GM18511 (cell line): ENCODE measurements around the gene ACHE.

Source experiments
- ATAC-seq: cut with Tn5 transposase; IDR thresholded peaks from one replicate; pipeline ENCODE4 v1.9.1; 2021; ENCODE audit warnings: mild to moderate bottlenecking, moderate library complexity; ENCODE audit not compliant: unreplicated experiment

ACHE gene

DNA sequence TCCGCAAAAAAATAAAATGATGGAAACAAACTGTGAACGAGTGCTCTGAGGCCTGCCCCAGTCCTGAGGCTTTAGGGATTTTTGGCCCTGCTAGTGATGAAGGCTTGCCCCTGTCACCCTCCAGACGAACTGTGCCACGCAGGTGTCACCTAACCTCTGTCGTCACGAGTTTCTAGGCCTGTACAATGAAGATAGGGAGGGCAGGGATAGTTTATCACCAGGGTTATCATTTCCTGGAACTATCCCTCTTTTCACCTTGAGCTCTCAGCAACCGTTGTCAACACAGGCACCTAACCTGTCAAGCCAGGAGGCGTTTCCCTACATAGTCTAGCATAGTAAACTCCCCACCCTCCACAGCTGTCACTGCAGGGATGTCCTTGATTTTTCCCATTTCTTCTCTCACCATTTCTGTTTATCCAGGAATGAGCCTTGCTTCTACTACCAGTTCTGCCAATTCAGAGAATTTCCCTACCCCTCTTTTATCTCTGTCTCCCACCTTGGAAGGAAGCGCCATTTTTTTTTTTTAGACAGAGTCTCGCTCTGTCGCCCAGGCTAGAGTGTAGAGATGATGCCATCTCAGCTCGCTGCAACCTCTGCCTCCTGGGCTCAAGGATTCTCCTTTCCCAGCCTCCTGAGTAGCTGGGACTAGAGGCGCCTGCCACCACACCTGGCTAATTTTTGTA is 2.2 kb upstream of the ACHE start:
- ATAC-seq, result no peak

- no peak for ATAC-seq
Measured at GRCh38 chr7:100896732-100897608, 1.3 kb upstream of the ACHE start.

GRCh38 chr7:100895956-100896731 is 456 bp upstream of the ACHE start:
- no peak for ATAC-seq

- ATAC-seq, result no peak
Measured at GRCh38 chr7:100894860-100895700, 608 bp downstream of the ACHE start.

GRCh38 chr7:100893910-100894721 is 1.6 kb downstream of the ACHE start:
- ATAC-seq, result no peak

DNA sequence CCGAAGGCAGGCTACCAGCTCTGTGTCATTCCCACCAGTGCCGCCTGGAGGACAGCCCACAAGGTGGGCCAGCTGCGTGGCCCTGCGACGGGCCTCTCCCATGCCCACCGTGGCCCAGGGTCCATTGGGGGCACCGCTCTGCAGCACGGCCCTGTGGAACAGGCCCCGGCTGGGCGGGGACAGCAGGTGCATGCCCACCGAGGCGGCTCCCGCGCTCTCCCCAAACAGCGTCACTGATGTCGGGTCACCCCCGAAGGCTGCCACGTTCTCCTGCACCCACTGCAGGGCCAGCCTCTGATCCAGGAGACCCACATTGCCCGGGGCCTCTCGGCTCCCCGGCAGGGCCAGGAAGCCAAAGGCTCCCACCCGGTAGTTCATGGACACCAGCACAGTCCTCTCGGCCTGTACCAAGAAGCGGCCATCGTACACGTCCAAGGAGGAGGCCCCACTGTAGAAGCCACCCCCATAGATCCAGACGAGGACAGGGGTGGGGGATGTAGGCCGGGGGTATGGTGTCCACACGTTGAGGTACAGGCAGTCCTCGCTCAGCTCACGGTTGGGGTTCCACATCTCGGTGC is 2.3 kb downstream of the ACHE start:
- no peak for ATAC-seq

DNA sequence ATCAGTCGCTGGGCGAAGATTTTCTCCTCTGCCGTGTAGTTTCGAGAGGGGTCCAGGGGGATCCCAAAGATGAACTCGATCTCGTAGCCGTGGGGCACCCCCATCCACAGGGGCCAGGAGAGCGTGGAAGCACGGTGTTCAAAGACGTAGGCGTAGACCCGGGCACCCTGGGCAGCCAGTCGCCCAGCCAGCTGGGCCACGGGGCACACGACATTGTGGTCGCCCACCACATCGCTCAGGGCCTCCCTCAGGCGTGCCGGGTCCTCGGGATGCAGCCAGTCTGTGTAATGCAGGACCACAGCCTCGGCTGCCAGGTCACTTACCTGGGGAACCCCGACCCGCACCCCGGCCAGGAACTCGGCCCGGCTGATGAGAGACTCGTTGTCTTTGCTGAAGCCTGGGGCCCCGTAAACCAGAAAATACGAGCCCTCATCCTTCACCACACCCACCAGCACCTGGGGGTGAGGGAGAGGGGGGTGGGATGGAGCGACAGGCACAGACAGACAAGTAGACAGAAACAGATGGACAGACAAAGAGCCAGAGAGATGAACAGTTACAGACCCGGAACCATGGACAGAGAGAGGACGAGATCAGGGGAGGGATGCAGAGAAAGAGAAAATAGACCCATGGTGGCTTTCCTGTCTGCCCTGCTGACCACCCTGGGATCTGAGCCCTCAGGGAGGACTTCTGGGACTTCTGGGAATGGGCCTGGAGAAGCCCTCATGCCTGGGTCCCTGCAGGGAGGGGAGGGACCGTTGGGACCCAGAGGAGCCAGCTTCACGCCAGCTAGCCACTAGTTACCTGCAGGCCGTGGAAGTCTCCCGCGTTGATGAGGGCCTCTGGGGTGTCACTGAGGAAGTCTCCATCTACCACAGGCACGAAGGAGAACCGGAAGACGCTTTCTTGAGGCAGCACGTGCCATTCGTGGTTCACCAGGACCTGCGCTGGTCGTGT is 3.0 kb downstream of the ACHE start:
- no peak for ATAC-seq

GRCh38 chr7:100891568-100892247 is 4.0 kb downstream of the ACHE start:
- no peak for ATAC-seq

DNA sequence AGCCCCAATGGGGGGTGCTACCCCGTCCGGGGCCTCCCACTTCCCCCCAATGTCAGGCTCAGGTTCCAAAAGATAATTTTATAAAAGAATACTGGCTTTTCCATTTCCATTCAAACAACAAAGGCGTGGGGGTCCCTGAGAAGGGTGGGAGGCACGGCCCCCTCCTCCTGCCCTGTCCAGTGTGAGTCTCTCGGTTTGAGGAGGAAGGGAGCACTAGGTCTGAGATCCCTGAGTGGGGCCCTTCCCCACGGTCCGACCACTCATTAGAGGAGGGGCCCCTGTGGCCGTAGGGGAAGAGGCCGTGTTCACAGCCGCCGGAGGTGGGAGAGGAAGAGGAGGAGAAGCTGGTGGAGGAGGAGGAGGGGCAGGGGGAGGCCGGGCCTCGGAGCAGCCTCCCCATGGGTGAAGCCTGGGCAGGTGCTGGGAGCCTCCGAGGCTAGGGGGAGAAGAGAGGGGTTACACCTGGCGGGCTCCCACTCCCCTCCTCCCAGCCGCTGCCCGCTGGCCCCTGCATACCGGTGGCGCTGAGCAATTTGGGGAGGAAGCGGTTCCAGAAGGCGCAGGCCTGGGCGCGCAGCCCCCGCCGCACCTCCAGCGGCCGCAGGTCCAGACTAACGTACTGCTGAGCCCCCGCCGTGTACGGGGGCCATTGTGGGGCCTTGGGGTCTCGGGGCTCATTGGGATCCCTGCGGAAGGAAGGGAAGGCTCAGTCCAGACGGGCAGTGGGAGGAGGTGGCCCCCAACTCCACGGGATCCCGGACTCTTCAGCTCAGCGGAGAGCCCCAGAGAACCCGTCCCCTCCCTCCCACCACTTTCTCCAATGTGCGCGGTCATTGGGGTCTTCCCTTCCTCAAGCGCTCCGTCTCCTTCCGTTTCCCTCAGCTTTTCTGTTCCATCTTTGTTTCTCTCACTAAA is 4.8 kb downstream of the ACHE start:
- ATAC-seq, result no peak

GRCh38 chr7:100888988-100889750 is 6.5 kb downstream of the ACHE start, which contains the start of gene UFSP1:
TSS of gene UFSP1 (minus strand) at chr7:100889715. CDS start at chr7:100889271, 444 bp downstream.
- ATAC-seq, result peak; percentile 40

- ATAC-seq, result no peak
Measured at GRCh38 chr7:100888291-100888987, 7.2 kb downstream of the ACHE start.

DNA sequence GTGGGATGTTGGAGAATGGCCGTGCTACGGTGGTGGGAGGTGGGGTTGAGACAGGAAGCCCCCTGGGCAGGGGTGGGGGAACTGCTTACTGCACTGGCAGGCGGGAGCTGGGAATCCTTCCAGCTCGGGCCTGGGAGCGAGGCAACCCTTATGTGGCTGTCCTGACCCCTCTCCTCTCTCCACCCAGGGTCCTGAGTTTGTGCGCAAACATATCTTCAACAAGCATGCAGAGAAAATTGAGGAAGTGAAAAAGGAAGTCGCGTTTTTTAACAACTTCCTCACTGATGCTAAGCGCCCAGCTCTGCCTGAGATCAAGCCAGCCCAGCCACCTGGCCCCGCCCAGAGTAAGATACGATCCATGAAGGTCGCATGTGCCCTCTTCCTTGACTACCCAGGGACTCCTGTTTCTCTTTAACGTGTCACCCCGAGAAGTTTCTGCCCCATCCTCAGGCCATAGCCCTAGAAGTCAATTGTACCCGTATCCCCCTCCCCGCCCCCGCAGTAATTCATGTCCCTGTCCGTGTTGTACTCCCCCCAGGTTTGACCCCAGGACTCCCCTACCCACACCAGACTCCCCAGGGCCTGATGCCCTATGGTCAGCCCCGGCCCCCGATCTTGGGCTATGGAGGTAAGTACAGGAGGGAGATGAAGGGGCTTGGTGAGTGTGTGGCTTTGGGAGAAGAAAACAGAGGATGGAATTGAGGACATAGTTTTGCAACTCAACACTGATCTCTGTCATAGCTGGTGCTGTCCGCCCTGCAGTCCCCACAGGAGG is 8.0 kb downstream of the ACHE start:
- ATAC-seq, result peak; percentile 47

GRCh38 chr7:100886936-100887515 is 8.7 kb downstream of the ACHE start:
- peak; percentile 2 for ATAC-seq
